GM18861 (cell line): ENCODE results near the gene FASTK.
A peak's percentile ranks its signal among the peaks of the same experiment; 100 is the strongest.

Experiments
- ATAC-seq: cut with Tn5 transposase; IDR thresholded peaks from one replicate; pipeline ENCODE4 v1.9.1; 2021; ENCODE audit not compliant: unreplicated experiment

FASTK gene

DNA sequence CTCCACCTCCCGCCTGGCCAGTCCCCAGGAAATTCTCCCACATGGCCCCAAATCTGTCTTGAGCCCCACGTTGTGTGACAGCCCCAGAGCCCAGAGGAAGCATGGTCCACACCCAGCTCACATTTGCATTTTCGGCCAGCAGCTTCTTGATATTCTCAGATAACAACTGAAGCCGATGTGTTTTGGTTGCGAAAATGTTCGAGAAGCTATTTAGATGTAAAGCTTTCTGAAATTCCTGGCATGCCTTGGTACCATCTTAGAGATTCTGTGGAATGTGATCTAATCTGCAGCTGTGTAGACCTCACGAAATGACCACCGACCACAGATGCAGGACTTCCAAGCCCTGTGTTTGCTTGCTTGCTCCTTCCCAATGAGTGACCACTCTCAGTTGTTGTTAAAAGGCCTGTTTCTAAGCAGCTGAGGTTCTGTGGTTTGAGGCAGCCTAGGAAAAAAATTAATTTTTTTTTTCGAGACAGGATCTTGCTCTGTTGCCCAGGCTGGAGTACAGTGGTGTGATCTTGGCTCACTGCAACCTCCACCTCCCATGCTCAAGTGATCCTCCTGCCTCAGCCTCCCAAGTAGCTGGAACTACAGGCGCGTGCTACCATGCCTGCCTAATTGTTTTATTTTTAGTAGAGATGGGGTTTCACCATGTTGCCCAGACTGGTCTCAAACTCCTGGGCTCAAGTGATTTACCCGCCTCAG, 12.4 kb downstream of the FASTK start:
- no peak for ATAC-seq

GRCh38 chr7:151066273-151066974, 14.2 kb downstream of the FASTK start:
- no peak for ATAC-seq

- no peak for ATAC-seq
These were observed 15.1 kb downstream of the FASTK start for GRCh38 chr7:151065516-151065915.

- no peak for ATAC-seq
These were observed 15.6 kb downstream of the FASTK start for GRCh38 chr7:151064993-151065392.

GRCh38 chr7:151064454-151064853, 16.2 kb downstream of the FASTK start:
- no peak for ATAC-seq

- ATAC-seq = no peak
These were observed 17.4 kb downstream of the FASTK start for GRCh38 chr7:151063212-151063561.

GRCh38 chr7:151062399-151063211, 18.0 kb downstream of the FASTK start:
- ATAC-seq = no peak

DNA sequence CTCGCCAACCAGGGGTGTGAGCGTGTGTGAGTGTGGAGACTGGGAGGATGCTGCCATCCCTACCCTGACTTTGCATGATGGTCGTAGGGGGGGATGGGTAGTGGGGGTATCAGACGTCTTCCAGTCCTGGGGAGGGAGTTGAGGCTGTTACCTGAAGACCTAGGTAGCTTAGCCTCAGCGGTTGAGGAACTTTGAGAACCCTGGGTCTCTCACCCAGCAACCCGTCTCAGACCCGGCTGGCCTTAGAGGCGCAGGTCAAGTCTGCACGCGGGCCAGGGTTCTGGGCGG, 18.6 kb downstream of the FASTK start:
- ATAC-seq = no peak

DNA sequence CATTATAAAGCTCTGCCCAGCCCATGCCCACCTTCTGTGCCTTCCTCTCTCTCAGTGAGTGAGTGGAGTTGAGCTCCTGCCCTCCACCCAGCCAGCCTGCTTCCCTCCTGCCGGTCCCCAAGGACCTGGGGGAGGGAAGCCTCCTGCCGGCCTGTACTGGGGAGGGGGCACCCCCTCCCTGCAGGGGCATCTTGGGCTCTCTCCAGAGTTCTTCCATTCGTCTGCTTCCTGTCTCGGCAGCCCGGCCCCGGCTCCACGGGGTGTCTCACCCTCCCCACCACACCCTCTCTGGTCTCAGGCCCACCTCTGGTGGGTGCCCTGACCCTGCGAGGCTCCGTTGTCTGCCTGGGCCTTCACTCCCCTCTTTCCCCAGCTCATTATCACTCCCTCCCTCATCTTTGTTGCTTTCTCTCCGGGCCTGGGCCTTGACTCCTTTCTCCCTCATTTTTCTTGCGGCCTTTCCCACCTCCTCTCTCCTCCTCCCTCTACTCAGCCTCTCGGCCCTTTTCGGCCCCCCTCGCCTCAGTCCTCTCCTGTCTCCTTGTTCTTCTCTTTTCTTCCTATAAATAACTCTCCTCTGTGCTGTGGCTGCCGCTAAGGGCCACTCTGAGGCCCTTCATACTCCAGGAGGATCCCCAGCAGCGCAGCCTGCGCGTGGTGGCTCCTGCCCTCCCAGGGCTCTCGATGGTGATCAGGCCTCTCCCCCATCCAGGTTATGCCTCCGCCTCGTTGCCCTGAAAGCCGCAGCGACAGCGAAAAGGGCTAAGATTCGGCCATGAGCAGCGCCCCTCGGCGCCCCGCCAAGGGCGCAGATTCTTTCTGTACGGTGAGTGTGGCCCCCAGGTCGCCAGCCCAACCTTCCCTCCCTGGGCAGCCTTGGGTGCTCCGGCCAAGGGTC, 19.1 kb downstream of the FASTK start:
- ATAC-seq = no peak

DNA sequence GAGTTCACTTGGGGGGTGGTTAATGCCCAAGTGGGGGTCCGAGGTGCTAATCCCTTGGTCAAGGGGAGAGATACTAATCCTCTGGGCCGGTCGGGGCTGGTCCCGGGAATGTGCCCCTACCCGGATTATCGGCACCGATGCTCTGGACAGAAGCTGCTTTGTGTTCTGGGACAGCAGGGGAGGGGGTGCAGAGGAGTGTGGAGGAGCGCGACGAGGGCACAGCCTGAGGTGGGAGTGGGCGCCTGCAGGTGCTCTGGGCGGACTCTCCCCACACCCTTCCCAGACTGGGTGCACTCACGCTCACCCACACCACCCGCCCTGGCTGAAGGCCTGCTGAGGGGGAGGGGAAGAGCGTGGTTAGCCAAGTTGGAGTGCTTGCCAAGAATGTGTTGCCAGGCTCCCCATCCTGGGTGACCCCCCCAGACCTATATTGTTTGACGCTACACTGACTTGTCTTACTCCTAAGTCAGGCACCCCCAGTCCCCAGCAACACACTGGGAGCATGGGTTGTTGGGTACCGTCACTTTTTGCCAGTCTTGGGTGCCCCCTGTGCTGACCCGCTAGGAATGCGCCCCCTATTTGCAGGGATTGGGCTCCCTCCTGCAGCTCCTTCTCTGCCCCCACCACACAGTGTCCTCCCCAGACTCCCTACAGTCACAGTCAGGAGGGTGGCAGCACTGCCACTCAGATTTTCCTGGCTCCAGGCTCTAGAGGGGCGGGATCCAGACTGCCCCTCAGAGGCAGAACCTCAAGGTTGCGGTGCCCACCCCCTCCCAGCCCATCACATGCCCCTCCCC, 20.0 kb downstream of the FASTK start:
- ATAC-seq = no peak

DNA sequence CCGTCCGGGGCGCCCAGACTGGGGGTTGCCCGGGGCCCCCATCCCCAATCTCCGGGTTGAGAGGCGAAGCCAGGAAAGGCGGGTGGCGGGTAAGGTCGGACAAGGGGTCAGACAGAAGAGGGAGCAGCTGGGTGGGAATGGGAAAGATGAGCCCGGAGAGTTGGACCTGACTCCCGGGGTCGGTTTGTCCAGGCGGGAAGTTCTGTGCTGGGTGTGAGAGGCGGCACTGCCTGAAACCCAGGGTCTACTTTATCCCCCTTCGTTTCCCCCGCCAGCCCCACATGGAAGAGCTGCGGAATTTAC, 20.5 kb downstream of the FASTK start:
- ATAC-seq = no peak

DNA sequence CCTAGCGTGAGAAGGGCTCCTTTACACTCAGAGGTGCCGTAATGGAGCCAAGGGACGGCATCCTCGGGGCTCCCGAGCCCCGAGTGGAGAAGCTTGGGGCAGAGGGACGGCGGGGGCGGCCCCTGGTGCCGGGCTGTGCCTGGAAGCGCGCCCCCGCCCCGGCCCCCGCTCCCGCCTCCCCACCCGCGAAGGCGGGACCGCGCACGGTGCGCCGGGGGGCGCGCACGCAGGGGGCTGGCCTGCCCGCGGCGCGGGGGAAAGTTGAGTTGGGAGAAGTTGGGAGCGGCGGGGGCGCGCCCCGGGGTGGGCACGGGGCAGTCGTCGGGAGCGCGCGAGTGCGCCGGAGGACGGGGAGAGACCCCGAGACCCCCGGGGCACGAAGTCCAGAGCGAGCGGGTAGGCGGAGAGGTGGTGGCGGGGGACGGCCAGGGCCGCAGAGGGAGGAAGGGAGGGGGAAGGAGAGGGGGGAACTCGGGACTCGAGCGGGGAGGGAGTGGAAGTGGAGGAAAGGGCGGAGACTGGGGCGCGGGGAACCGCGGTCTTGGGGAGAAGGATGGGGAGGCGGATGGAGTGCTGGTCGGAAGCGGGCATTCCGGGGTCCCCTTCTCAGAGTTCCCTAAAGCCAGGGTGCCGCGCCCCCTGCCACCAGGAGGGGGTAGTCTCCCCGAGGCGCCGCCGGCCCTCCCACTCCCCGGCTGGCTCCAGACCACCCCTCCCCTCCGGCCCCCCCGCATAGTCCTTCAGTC, 21.1 kb downstream of the FASTK start, which contains the start of gene SLC4A2:
TSS of gene SLC4A2 (plus strand) at position 223 of the 746 bp plus-strand sequence. CDS start 2,399 bp downstream, outside the sequence.
- ATAC-seq = peak; percentile 22

DNA sequence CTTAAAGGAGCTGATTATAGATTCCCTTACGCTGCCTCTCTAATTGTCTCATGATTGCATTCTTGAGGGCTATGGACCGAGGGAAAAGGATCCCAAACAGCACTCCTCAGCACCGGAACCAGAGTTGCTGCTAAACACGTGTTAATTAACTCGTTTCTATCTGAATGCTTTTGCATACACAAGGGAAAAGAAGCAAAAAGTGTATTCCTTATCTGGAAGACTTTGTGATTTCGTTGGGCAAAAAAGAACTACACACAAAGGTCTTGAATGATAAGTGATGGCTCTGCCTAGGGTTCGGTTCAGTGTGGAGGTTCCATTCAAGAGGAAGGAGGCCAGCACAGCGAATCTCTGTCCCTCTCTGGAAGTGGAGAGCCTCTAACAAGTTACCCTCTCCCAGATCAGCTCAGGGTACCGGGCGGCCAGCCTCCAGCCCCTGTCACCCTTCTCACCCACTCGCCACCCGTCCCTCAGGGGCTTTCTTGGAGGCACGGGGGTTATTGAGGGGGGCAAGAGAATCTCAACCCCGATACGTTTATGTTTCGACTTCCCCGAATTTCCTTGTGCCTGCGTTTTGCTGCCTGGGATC, 21.7 kb downstream of the FASTK start:
- ATAC-seq = no peak

DNA sequence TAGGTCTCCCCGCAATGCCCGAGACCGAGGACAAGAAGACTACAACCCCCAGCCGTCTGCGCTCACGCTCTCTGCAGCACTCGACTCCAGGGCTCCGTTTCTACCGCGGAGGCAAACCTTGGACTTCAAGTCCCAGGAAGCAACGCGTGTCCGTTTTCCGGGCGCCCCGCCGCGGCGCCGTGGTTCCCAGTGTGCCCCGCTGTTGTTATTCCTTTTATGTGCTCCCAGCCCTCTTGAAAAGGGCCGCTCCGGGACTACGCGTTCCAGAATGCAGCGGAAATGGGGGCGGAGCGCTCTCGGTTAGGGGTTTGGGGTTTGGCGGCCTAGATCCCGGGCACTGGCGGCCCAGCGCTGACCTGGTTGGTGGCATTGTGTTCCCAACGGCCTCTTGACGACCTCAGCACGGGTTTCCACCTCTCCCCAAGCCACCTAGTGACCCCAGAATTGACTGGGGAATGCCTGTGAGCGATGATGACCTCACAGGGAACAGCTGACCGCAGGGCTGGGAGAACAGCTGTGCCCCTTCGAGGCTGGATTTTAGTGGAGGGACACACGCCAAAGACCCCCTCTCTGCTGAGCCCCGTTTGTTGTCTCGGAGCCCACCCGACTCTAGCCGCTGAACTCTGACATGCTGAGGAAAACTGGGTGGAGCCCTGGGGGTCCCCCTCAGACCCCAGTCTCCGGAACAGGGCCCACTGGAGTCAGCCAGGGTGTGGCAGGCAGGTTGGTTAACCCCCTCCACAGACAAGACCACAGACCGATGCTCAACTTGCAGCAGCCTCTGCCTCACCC, 22.4 kb downstream of the FASTK start:
- peak; percentile 87 for ATAC-seq

DNA sequence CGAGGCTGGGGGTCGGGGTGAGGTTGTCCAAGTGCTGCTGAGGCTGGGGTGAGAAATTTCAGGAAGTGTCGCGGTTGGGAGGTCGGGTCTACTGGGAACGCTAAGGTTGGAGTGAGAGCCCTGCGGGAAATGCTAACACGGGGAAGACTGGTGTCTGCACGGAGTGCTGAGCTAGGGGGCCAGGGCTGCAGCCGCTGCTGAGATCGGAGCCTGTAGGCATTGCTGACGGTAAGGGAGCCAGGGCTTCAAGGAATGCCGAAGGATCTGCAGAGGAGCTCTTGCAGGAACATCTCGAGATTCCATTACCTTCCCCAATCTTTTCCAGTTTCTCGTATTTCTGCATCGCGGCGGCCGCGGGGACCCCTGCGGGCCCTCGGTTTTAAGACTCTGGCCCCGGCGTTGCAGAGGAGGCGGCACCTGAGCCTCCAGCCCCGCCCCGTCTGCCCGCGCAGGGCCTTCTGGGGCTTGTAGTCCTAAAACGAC, 23.1 kb downstream of the FASTK start, which contains the start of gene CDK5:
TSS of gene CDK5 (minus strand) at position 392 of the 483 bp plus-strand sequence. CDS start at position 343, 49 bp downstream.
- peak; percentile 2 for ATAC-seq

DNA sequence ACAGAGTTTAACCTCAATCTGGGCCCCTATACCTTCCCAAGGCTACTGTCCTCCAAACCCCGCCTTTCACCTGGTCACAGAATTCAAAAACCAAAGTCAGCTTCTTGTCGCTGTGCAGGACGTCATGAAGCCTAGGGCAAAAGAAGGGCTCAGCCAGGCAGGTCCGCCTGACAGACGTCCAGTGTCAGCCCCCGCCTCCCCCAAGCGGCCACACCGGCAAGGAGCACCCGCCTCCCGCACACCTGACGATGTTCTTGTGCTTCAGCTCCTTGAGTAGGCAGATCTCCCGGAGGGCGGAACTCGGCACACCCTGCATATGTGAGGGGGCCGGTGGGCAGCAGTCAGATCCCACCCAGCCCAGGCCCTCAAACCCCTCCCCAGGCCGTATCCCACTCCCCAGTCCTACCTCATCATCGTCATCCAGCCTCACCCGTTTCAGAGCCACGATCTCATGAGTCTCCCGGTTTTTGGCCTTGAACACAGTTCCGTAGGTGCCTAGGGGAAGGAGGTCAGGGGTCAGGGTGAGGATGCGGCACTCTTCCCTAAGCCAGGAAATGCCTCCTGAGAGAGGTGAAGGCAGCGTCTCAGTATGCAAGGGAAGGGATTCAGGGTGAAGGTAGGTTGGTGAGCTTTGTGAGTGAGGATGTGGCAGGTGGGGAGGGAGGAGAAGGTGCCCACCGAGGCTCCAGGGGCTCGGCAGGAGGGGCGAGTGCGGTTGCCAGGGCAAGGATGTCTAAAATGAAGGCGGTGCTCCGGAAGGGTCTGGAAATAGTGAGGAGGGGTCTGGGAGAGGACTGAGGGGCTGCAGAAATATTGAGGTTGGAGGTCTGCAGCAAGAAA, 23.7 kb downstream of the FASTK start:
- ATAC-seq = no peak

DNA sequence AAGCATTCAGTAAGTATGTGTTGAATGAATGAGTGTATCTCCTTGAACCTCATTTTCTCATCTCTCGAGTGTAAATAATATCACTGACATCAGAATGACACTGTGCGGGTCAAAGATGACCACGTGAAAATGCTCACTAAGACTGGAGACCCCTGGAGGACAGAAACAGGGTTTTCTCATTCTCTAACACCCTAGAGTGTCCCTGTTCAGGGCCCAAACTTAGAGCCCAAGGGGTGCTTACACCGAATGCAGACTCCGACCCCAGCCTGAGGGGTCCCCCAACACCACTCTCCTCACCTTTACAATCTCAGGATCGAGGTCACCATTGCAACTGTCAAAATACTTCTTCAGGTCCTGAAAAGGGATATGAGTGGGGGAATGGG, 24.3 kb downstream of the FASTK start:
- no peak for ATAC-seq
